ENCODE data around the gene LYZL4.

GRCh38 chr3:42451546-42452230 lies 41.3 kb upstream of the LYZL4 start:
- TF ChIP-seq POLR2A (IDR thresholded peaks at IDR 0.05) (no peak), CTCF (IDR thresholded peaks at IDR 0.05) (no peak), POLR2AphosphoS5 (IDR thresholded peaks at IDR 0.05) (no peak)
